ENCODE results near the gene COL7A1.

Gene COL7A1

DNA sequence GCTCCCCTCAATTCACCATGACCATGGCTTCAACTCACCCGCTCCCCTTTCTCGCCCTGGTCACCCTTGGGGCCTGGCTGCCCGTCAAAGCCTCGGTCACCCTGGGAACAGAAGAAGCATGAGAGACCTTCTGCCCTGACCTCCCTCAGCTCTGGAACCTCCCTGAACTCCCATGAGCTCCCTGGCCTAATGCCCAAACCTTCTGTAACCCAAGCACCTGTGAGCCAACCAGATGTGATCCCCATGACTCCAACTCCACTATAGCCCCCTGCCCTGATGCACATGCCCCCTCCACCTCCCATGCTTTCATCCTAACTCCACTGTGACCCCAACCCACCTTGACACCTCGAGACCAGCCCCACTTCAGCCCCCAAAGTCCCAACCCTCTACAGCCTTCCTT, 28.0 kb downstream of the COL7A1 start:
- Histone ChIP-seq H2BK5ac (ENCODE audit: low read depth, low read length, poor library complexity, severe bottlenecking) (no peak overlapping the region), H3K4me1 (ENCODE audit: control insufficient read depth, insufficient read depth, low read depth, low read length) (peaks cover 55% of the 10 kb centered on the region), H3K4ac (ENCODE audit: low read depth in 1 of 2, low read length in 2 of 2) (no peak overlapping the region), H2BK15ac (ENCODE audit: low read depth, poor library complexity, severe bottlenecking) (peak overlapping the region; percentile 49), H4K8ac (ENCODE audit: low read length) (no peak overlapping the region), H3K4me3 (ENCODE audit: insufficient read depth in 1 of 2, low read depth in 1 of 2, low read length in 2 of 2) (no peak overlapping the region), H2AFZ (ENCODE audit: low read depth, low read length) (no peak overlapping the region), H2BK12ac (ENCODE audit: low read length in 2 of 2) (no peak overlapping the region), H3K9ac (ENCODE audit: low read length) (no peak overlapping the region), H3K14ac (ENCODE audit: low read length in 2 of 2) (no peak overlapping the region), H4K91ac (ENCODE audit: low read length) (no peak overlapping the region), H3K27ac (ENCODE audit: low read length, poor library complexity, severe bottlenecking) (no peak overlapping the region), H3K18ac (ENCODE audit: low read depth in 1 of 2, low read length in 2 of 2) (no peak overlapping the region), H3K79me1 (replicated peaks; ENCODE audit: low read length, poor library complexity, severe bottlenecking) (peaks cover 19% of the 10 kb centered on the region), H2AK5ac (ENCODE audit: low read length, severe bottlenecking) (no peak overlapping the region), H3K27me3 (ENCODE audit: control insufficient read depth in 1 of 2, insufficient read depth in 1 of 2, low read length in 2 of 2) (no peaks in the 10 kb centered on the region), H3K23ac (ENCODE audit: low read length in 2 of 2) (no peak overlapping the region), H3K9me3 (ENCODE audit: control insufficient read depth, low read length) (no peaks in the 10 kb centered on the region), H3K4me2 (ENCODE audit: low read length, poor library complexity, severe bottlenecking) (no peak overlapping the region), H3K36me3 (ENCODE audit: control insufficient read depth in 1 of 2, insufficient read depth in 2 of 2, low read depth in 1 of 2, low read length in 2 of 2) (peaks cover 0 to 87% of the 10 kb centered on the region in 2 experiments), H2BK120ac (ENCODE audit: low read depth, low read length) (no peak overlapping the region)
- 85% methylated on average over 5 of the region's 5 CpGs for WGBS
- DNase-seq, result no peak

DNA sequence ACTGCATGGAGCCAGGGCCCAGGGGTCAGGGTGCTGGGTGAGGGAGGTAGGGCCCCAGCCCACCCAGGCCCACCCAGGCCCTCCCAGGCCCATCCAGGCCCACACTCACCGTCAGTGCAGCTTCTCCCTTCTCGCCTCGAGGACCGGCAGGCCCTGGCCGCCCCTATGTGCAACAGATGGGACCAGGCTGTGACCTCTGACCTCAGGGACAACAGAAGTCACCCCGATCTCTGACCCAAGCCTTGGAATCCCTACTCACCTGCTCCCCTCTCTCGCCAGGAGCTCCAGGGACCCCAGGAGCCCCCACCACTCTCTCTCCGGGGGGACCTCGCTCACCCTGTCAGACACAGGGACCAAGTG, 28.7 kb downstream of the COL7A1 start:
- Histone ChIP-seq H3K18ac (ENCODE audit: low read depth in 1 of 2, low read length in 2 of 2) (no peak overlapping the region), H3K79me1 (replicated peaks; ENCODE audit: low read length, poor library complexity, severe bottlenecking) (peaks cover 19% of the 10 kb centered on the region), H3K36me3 (ENCODE audit: control insufficient read depth in 1 of 2, insufficient read depth in 2 of 2, low read depth in 1 of 2, low read length in 2 of 2) (peaks cover 0 to 84% of the 10 kb centered on the region in 2 experiments), H3K4ac (ENCODE audit: low read depth in 1 of 2, low read length in 2 of 2) (no peak overlapping the region), H3K27me3 (ENCODE audit: control insufficient read depth in 1 of 2, insufficient read depth in 1 of 2, low read length in 2 of 2) (no peaks in the 10 kb centered on the region), H4K91ac (ENCODE audit: low read length) (peak overlapping the region; percentile 85), H3K4me3 (ENCODE audit: insufficient read depth in 1 of 2, low read depth in 1 of 2, low read length in 2 of 2) (no peak overlapping the region), H3K9ac (ENCODE audit: low read length) (no peak overlapping the region), H2BK15ac (ENCODE audit: low read depth, poor library complexity, severe bottlenecking) (no peak overlapping the region), H3K9me3 (ENCODE audit: control insufficient read depth, low read length) (no peaks in the 10 kb centered on the region), H3K4me1 (ENCODE audit: control insufficient read depth, insufficient read depth, low read depth, low read length) (peaks cover 60% of the 10 kb centered on the region), H2BK120ac (ENCODE audit: low read depth, low read length) (peak overlapping the region; percentile 9), H2AK5ac (ENCODE audit: low read length, severe bottlenecking) (no peak overlapping the region), H4K8ac (ENCODE audit: low read length) (no peak overlapping the region), H3K23ac (ENCODE audit: low read length in 2 of 2) (no peak overlapping the region), H2BK12ac (ENCODE audit: low read length in 2 of 2) (no peak overlapping the region), H2AFZ (ENCODE audit: low read depth, low read length) (no peak overlapping the region), H3K4me2 (ENCODE audit: low read length, poor library complexity, severe bottlenecking) (no peak overlapping the region), H3K27ac (ENCODE audit: low read length, poor library complexity, severe bottlenecking) (peak overlapping the region; percentile 0), H2BK5ac (ENCODE audit: low read depth, low read length, poor library complexity, severe bottlenecking) (no peak overlapping the region), H3K14ac (ENCODE audit: low read length in 2 of 2) (no peak overlapping the region)
- 93% methylated on average over 9 of the region's 9 CpGs for WGBS
- no peak for DNase-seq

DNA sequence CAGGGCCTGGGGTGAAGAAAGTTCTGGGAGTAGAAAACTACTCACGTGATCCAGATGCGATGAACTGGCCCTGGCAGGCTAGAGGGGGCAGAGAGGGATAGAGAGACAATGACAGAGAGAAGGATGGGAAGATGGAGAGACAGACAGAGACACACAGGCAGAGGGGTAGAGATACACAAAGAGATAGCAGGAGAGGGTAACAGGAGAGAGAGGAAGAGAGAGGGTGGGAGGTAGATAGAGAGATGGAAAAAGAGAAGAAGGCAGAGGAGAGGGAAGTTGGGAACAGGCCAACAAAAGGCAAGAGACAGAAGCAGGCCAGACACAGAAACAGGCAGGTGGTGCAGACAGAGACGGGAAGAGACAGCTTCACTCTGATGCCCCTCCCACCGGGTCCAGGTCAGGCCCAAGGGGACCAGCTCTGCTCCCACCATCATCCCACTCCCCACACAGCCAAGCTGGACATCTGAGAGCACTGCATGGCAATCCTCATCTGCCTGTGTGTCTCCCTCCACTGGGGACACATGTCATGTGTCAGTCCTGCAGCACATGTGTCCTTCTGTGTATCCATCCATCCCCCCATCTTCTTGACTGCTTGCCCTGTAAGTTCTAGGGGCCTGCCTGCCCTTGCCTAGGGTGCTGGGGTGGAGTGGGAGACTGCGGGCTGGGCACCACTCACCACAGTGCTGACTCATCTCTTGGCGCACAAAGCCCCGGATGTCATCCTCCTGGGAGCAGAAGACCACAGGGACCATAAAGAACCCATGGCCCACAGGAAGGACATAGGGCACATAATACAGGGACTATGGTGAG, 29.3 kb downstream of the COL7A1 start:
- Histone ChIP-seq H2AFZ (ENCODE audit: low read depth, low read length) (no peak overlapping the region), H2AK5ac (ENCODE audit: low read length, severe bottlenecking) (peak overlapping the region; percentile 53), H2BK5ac (ENCODE audit: low read depth, low read length, poor library complexity, severe bottlenecking) (no peak overlapping the region), H2BK120ac (ENCODE audit: low read depth, low read length) (peak overlapping the region; percentile 9), H2BK12ac (ENCODE audit: low read length in 2 of 2) (peak overlapping the region in 1 of 2 experiments; percentile 11), H3K27me3 (ENCODE audit: control insufficient read depth in 1 of 2, insufficient read depth in 1 of 2, low read length in 2 of 2) (no peaks in the 10 kb centered on the region), H3K14ac (ENCODE audit: low read length in 2 of 2) (no peak overlapping the region), H3K18ac (ENCODE audit: low read depth in 1 of 2, low read length in 2 of 2) (peak overlapping the region in 1 of 2 experiments; percentile 40), H3K4me2 (ENCODE audit: low read length, poor library complexity, severe bottlenecking) (no peak overlapping the region), H3K4me1 (ENCODE audit: control insufficient read depth, insufficient read depth, low read depth, low read length) (peaks cover 65% of the 10 kb centered on the region), H3K4me3 (ENCODE audit: insufficient read depth in 1 of 2, low read depth in 1 of 2, low read length in 2 of 2) (no peak overlapping the region), H3K36me3 (ENCODE audit: control insufficient read depth in 1 of 2, insufficient read depth in 2 of 2, low read depth in 1 of 2, low read length in 2 of 2) (peaks cover 0 to 78% of the 10 kb centered on the region in 2 experiments), H3K27ac (ENCODE audit: low read length, poor library complexity, severe bottlenecking) (peak overlapping the region; percentile 0), H3K9me3 (ENCODE audit: control insufficient read depth, low read length) (no peaks in the 10 kb centered on the region), H2BK15ac (ENCODE audit: low read depth, poor library complexity, severe bottlenecking) (no peak overlapping the region), H3K4ac (ENCODE audit: low read depth in 1 of 2, low read length in 2 of 2) (no peak overlapping the region), H3K79me1 (replicated peaks; ENCODE audit: low read length, poor library complexity, severe bottlenecking) (peaks cover 19% of the 10 kb centered on the region), H4K8ac (ENCODE audit: low read length) (peak overlapping the region; percentile 35), H3K23ac (ENCODE audit: low read length in 2 of 2) (no peak overlapping the region), H4K91ac (ENCODE audit: low read length) (peak overlapping the region; percentile 85), H3K9ac (ENCODE audit: low read length) (no peak overlapping the region)
- 68% methylated on average over 7 of the region's 7 CpGs for WGBS
- peak; percentile 69 for DNase-seq

DNA sequence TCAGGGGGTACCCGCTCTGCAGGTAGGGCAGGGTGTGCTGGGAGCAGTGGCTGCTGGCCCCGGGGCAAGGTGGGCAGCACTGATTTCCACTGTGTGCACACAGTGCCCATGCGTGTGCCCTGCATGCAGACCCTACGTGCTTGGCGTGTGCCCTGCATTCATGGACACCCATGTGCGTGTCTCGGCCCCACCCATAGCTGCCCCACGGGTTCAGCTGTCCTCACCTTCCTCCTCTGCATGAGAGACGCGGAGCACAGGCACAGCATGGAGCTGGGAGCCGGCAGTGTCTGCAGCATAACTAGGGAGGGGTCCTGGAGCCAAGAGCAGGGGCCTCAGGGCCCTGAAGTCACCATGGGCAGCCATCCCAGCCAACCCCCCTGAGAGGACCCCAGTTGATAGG, 29.9 kb downstream of the COL7A1 start:
- 98% methylated on average over 11 of the region's 11 CpGs for WGBS
- DNase-seq, result no peak
- Histone ChIP-seq H2BK5ac (ENCODE audit: low read depth, low read length, poor library complexity, severe bottlenecking) (no peak overlapping the region), H3K4me2 (ENCODE audit: low read length, poor library complexity, severe bottlenecking) (no peak overlapping the region), H3K4me3 (ENCODE audit: insufficient read depth in 1 of 2, low read depth in 1 of 2, low read length in 2 of 2) (no peak overlapping the region), H4K91ac (ENCODE audit: low read length) (peak overlapping the region; percentile 16), H3K23ac (ENCODE audit: low read length in 2 of 2) (no peak overlapping the region), H3K18ac (ENCODE audit: low read depth in 1 of 2, low read length in 2 of 2) (peak overlapping the region in 1 of 2 experiments; percentile 76), H3K9ac (ENCODE audit: low read length) (no peak overlapping the region), H2AFZ (ENCODE audit: low read depth, low read length) (no peak overlapping the region), H3K4me1 (ENCODE audit: control insufficient read depth, insufficient read depth, low read depth, low read length) (peaks cover 71% of the 10 kb centered on the region), H3K9me3 (ENCODE audit: control insufficient read depth, low read length) (no peaks in the 10 kb centered on the region), H2BK120ac (ENCODE audit: low read depth, low read length) (no peak overlapping the region), H2AK5ac (ENCODE audit: low read length, severe bottlenecking) (peak overlapping the region; percentile 53), H3K27ac (ENCODE audit: low read length, poor library complexity, severe bottlenecking) (peak overlapping the region; percentile 92), H3K27me3 (ENCODE audit: control insufficient read depth in 1 of 2, insufficient read depth in 1 of 2, low read length in 2 of 2) (no peaks in the 10 kb centered on the region), H3K36me3 (ENCODE audit: control insufficient read depth in 1 of 2, insufficient read depth in 2 of 2, low read depth in 1 of 2, low read length in 2 of 2) (peaks cover 0 to 72% of the 10 kb centered on the region in 2 experiments), H3K79me1 (replicated peaks; ENCODE audit: low read length, poor library complexity, severe bottlenecking) (peaks cover 16% of the 10 kb centered on the region), H2BK12ac (ENCODE audit: low read length in 2 of 2) (peak overlapping the region in 1 of 2 experiments; percentile 88), H2BK15ac (ENCODE audit: low read depth, poor library complexity, severe bottlenecking) (no peak overlapping the region), H3K4ac (ENCODE audit: low read depth in 1 of 2, low read length in 2 of 2) (no peak overlapping the region), H3K14ac (ENCODE audit: low read length in 2 of 2) (no peak overlapping the region), H4K8ac (ENCODE audit: low read length) (no peak overlapping the region)
